K562 (cell line): ENCODE results near the gene KAZN. TPM values are rescaled to one million over a fixed set of nuclear protein-coding genes. Genes with fewer than 3 reads are reported as not detected.

ENCODE experiments used
- E2F5 ChIP-seq: sonication (generic); formaldehyde crosslinking; IDR thresholded peaks from 2 replicates; pipeline ENCODE4 v1.8.0; 2022; ENCODE audit warnings: mild to moderate bottlenecking, missing genetic modification reagents
- MNT ChIP-seq, 2 experiments: fragments of 450-650 bp; conservative IDR thresholded peaks; 2 replicates each; pipeline ENCODE4 v1.6.1; 2017; ENCODE audit warnings: mild to moderate bottlenecking in 2 of 2, moderate library complexity in 2 of 2
- NFIC ChIP-seq: fragments of 450-650 bp; IDR thresholded peaks from 2 replicates; pipeline ENCODE4 v1.6.1; 2017; ENCODE audit warnings: mild to moderate bottlenecking, inconsistent platforms
- PCBP1 ChIP-seq: fragments of 200-400 bp; formaldehyde crosslinking; IDR thresholded peaks from 2 replicates; pipeline ENCODE4 v1.6.1; 2018; ENCODE audit warnings: mild to moderate bottlenecking, low read depth, low read length; ENCODE audit not compliant: poor library complexity, severe bottlenecking
- SUPT5H ChIP-seq: fragments of 450-650 bp; IDR thresholded peaks from 2 replicates; pipeline ENCODE4 v1.6.1; 2016
- TOE1 ChIP-seq, 2 experiments: fragments of 450-650 bp in 1 of 2; sonication (generic) in 1 of 2; formaldehyde crosslinking in 1 of 2; IDR thresholded peaks; 2 replicates each; pipeline versions ENCODE4 v1.7.1 to v1.8.0; 2016 to 2022; ENCODE audit warnings: borderline replicate concordance in 2 of 2, mild to moderate bottlenecking in 2 of 2, antibody characterized with exemption in 1 of 2, inconsistent platforms in 1 of 2, low read depth in 1 of 2, missing genetic modification reagents in 1 of 2, moderate library complexity in 1 of 2
- ZFP30 ChIP-seq: fragments of 250-450 bp; sonication (Bioruptor Pico); IDR thresholded peaks from 2 replicates; pipeline ENCODE4 v1.8.0; 2022; ENCODE audit warnings: moderate library complexity, mild to moderate bottlenecking, inconsistent platforms, borderline replicate concordance
- ZNF146 ChIP-seq: IDR thresholded peaks from one replicate; pipeline ENCODE4 v1.6.1; 2018; ENCODE audit warnings: missing compliant biosample characterization; ENCODE audit not compliant: unreplicated experiment
- ZNF586 ChIP-seq: fragments of 450-650 bp; formaldehyde crosslinking; conservative IDR thresholded peaks from 2 replicates; pipeline ENCODE4 v1.4.0; 2020; ENCODE audit warnings: mild to moderate bottlenecking, moderate library complexity
- ZNF77 ChIP-seq: fragments of 250-450 bp; sonication (Bioruptor Pico); IDR thresholded peaks from 2 replicates; pipeline ENCODE4 v1.5.0; 2020
- polyA plus RNA-seq, 8 experiments: library from polyadenylated mRNA; depleted of rRNA in 4 of 8; stranded (reverse) in 5 of 8; unstranded in 3 of 8; fragments of >200 nt; fragmentation: Nextera tagmentation in 2 of 8; fragmentation: Illumina TruSeq in 1 of 8; extraction: Ambion mirVana in 2 of 8; extraction: Trizol in 1 of 8; gene quantifications; 2 replicates each; pipeline versions ENCODE4 v1.2.1 to v1.2.3, GENCODE V29; 2011 to 2014; ENCODE audit warnings: inconsistent platforms in 1 of 8, missing spikeins in 1 of 8
- total RNA-seq, 7 experiments: library from RNA; depleted of rRNA in 6 of 7; stranded (reverse); fragments of >200 nt in 6 of 7; fragmentation: Illumina TruSeq in 2 of 7; extraction: Trizol in 2 of 7; gene quantifications; 2 replicates each; pipeline versions ENCODE4 v1.2.1 to v1.2.3, GENCODE V29; 2011 to 2021; ENCODE audit warnings: low replicate concordance in 1 of 7
- TF ChIP-seq, protein P1 (sequence below): fragments of 450-650 bp; IDR thresholded peaks from 2 replicates; pipeline ENCODE4 v1.6.1; 2017; ENCODE audit warnings: antibody characterized with exemption
- TF ChIP-seq, protein P2 (sequence below): sonication (generic); formaldehyde crosslinking; IDR thresholded peaks from 2 replicates; pipeline ENCODE4 v1.9.0; 2022; ENCODE audit warnings: mild to moderate bottlenecking, missing genetic modification reagents
- TF ChIP-seq, protein P3 (sequence below): fragments of 450-650 bp; formaldehyde crosslinking; conservative IDR thresholded peaks from 2 replicates; pipeline ENCODE4 v1.4.0; 2022; ENCODE audit warnings: mild to moderate bottlenecking, missing genetic modification characterization
- TF ChIP-seq, protein P4 (sequence below): fragments of 250-450 bp; sonication (Bioruptor Pico); IDR thresholded peaks from 2 replicates; pipeline ENCODE4 v1.5.0; 2021; ENCODE audit warnings: mild to moderate bottlenecking, borderline replicate concordance

The KAZN gene
- total and polyA plus RNA-seq, 9 of the 15 experiments (the other 6 are each of a cell fraction or from before 2014, with no cell fraction given) = 2.1 to 21.6 (median 5.4) TPM

- TF ChIP-seq, protein P1, sequence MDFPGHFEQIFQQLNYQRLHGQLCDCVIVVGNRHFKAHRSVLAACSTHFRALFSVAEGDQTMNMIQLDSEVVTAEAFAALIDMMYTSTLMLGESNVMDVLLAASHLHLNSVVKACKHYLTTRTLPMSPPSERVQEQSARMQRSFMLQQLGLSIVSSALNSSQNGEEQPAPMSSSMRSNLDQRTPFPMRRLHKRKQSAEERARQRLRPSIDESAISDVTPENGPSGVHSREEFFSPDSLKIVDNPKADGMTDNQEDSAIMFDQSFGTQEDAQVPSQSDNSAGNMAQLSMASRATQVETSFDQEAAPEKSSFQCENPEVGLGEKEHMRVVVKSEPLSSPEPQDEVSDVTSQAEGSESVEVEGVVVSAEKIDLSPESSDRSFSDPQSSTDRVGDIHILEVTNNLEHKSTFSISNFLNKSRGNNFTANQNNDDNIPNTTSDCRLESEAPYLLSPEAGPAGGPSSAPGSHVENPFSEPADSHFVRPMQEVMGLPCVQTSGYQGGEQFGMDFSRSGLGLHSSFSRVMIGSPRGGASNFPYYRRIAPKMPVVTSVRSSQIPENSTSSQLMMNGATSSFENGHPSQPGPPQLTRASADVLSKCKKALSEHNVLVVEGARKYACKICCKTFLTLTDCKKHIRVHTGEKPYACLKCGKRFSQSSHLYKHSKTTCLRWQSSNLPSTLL = no peak
- TF ChIP-seq, protein P2, sequence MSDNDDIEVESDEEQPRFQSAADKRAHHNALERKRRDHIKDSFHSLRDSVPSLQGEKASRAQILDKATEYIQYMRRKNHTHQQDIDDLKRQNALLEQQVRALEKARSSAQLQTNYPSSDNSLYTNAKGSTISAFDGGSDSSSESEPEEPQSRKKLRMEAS = peak; percentile 61; the same call in 1 of the 2 replicates
- TF ChIP-seq ZNF77 (CRISPR knock-in tag) (no peak), ZFP30 (CRISPR knock-in tag) (no peak), TOE1 (IDR thresholded peaks at IDR 0.05; ENCODE audit: borderline replicate concordance) (peak; percentile 69; the same call in 1 of the 2 replicates), TOE1 (CRISPR knock-in tag; IDR thresholded peaks at IDR 0.05; ENCODE audit: borderline replicate concordance, low read depth) (no peak), PCBP1 (no peak), NFIC (no peak; the same call in 1 of the 2 replicates), ZNF586 (CRISPR knock-in tag) (no peak), MNT (conservative IDR thresholded peaks at IDR 0.05) (peak; percentile 85 to 94), ZNF146 (CRISPR knock-in tag) (no peak), SUPT5H (no peak), E2F5 (CRISPR knock-in tag) (no peak)
- TF ChIP-seq, protein P3, sequence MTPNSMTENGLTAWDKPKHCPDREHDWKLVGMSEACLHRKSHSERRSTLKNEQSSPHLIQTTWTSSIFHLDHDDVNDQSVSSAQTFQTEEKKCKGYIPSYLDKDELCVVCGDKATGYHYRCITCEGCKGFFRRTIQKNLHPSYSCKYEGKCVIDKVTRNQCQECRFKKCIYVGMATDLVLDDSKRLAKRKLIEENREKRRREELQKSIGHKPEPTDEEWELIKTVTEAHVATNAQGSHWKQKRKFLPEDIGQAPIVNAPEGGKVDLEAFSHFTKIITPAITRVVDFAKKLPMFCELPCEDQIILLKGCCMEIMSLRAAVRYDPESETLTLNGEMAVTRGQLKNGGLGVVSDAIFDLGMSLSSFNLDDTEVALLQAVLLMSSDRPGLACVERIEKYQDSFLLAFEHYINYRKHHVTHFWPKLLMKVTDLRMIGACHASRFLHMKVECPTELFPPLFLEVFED (CRISPR knock-in tag) = no peak
- TF ChIP-seq, protein P4, sequence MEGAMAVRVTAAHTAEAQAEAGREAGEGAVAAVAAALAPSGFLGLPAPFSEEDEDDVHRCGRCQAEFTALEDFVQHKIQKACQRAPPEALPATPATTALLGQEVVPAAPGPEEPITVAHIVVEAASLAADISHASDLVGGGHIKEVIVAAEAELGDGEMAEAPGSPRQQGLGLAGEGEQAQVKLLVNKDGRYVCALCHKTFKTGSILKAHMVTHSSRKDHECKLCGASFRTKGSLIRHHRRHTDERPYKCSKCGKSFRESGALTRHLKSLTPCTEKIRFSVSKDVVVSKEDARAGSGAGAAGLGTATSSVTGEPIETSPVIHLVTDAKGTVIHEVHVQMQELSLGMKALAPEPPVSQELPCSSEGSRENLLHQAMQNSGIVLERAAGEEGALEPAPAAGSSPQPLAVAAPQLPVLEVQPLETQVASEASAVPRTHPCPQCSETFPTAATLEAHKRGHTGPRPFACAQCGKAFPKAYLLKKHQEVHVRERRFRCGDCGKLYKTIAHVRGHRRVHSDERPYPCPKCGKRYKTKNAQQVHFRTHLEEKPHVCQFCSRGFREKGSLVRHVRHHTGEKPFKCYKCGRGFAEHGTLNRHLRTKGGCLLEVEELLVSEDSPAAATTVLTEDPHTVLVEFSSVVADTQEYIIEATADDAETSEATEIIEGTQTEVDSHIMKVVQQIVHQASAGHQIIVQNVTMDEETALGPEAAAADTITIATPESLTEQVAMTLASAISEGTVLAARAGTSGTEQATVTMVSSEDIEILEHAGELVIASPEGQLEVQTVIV = no peak
Measured at GRCh38 chr1:14929547-14930246, 331.2 kb downstream of the KAZN start (continued).
